ENCODE measurements around the gene SUPT3H.
"Not testable (repeated sequence)": the region's sequence is repeated elsewhere in the genome, so short reads cannot be mapped to it uniquely, and the experiment has no call there.

Gene SUPT3H

GRCh38 chr6:44868335-44868668 lies 509.4 kb downstream of the SUPT3H start:
- no peak for FAIRE-seq
- no peak for DNase-seq (ENCODE audit: insufficient read length, low spot score)
- no peak for TF ChIP-seq CTCF (IDR thresholded peaks at IDR 0.05; ENCODE audit: insufficient read depth, missing control alignments)

GRCh38 chr6:44867571-44868334 lies 510.0 kb downstream of the SUPT3H start:
- FAIRE-seq (no peak), DNase-seq (ENCODE audit: insufficient read length, low spot score) (no peak)
- no peak for TF ChIP-seq CTCF (IDR thresholded peaks at IDR 0.05; ENCODE audit: insufficient read depth, missing control alignments)

- FAIRE-seq; DNase-seq (ENCODE audit: insufficient read length, low spot score): not testable (repeated sequence)
Measured at GRCh38 chr6:44865184-44865583, 512.5 kb downstream of the SUPT3H start.

GRCh38 chr6:44859901-44860410 lies 517.8 kb downstream of the SUPT3H start:
- TF ChIP-seq CTCF (IDR thresholded peaks at IDR 0.05; ENCODE audit: insufficient read depth, missing control alignments): no peak
- DNase-seq (ENCODE audit: insufficient read length, low spot score): no peak
- no peak for FAIRE-seq

- no peak for DNase-seq (ENCODE audit: insufficient read length, low spot score)
- FAIRE-seq: no peak
- no peak for TF ChIP-seq CTCF (IDR thresholded peaks at IDR 0.05; ENCODE audit: insufficient read depth, missing control alignments)
Measured at GRCh38 chr6:44858998-44859397, 518.7 kb downstream of the SUPT3H start.

- TF ChIP-seq CTCF (IDR thresholded peaks at IDR 0.05; ENCODE audit: insufficient read depth, missing control alignments): no peak
- FAIRE-seq (peak; percentile 51), DNase-seq (ENCODE audit: insufficient read length, low spot score) (no peak)
Measured at GRCh38 chr6:44856479-44856878, 521.3 kb downstream of the SUPT3H start.

- TF ChIP-seq CTCF (IDR thresholded peaks at IDR 0.05; ENCODE audit: insufficient read depth, missing control alignments): no peak
- FAIRE-seq: no peak
Measured at GRCh38 chr6:44855562-44856411, 521.9 kb downstream of the SUPT3H start.

More at GRCh38 chr6:44855562-44856411, 521.9 kb downstream of the SUPT3H start:
- no peak for DNase-seq (ENCODE audit: insufficient read length, low spot score)
